ENCODE measurements around the gene PTPRN2. TPM values are rescaled to one million over a fixed set of nuclear protein-coding genes. Genes with fewer than 3 reads are reported as not detected.

PTPRN2 gene
- total and polyA plus RNA-seq, 2 donors (not counting 1 experiment from before 2014, with no cell fraction given), result 0.54 to 1.2 TPM

- H3K9me3 ChIP-seq (ENCODE audit: control insufficient read depth, insufficient read depth, low read depth, low read length), result no peaks in the 10 kb centered on the region
- H3K36me3 ChIP-seq (ENCODE audit: control insufficient read depth, insufficient read depth, low read length), result no peaks in the 10 kb centered on the region
- H3K4me2 ChIP-seq (ENCODE audit: extremely low read depth, insufficient read depth, low read length), result no peak overlapping the region
- no peaks in the 10 kb centered on the region for H3K79me2 ChIP-seq (ENCODE audit: control insufficient read depth, insufficient read depth, low read length)
- H3K27ac ChIP-seq (ENCODE audit: insufficient read depth, low read length), result no peak overlapping the region
- H2AFZ ChIP-seq (ENCODE audit: low read length), result no peak overlapping the region
- no peaks in the 10 kb centered on the region for H4K20me1 ChIP-seq (ENCODE audit: control insufficient read depth, extremely low read depth, insufficient read depth, low read length)
- H3K4me1 ChIP-seq (ENCODE audit: control insufficient read depth, extremely low read depth, insufficient read depth, low read length), result no peaks in the 10 kb centered on the region
- no peak for DNase-seq (ENCODE audit: low read depth in 2 of 2)
- H3K4me3 ChIP-seq (replicated peaks in 1 of 4; ENCODE audit: control extremely low read depth in 1 of 4, insufficient read depth in 1 of 4, low read depth in 3 of 4, low read length in 4 of 4), result no peak overlapping the region
- TF ChIP-seq CTCF (conservative IDR thresholded peaks at IDR 0.05 in 1 of 2, IDR thresholded peaks at IDR 0.05 in 1 of 2; ENCODE audit: low read depth in 1 of 2, low read length in 2 of 2), result no peak
- no peak for TF ChIP-seq EZH2 (IDR thresholded peaks at IDR 0.05; ENCODE audit: low read length, missing control alignments)
- no peaks in the 10 kb centered on the region for H3K27me3 ChIP-seq (ENCODE audit: control insufficient read depth, insufficient read depth, low read length)
- no peak overlapping the region for H3K9ac ChIP-seq (ENCODE audit: insufficient read depth, low read length)
Observed at GRCh38 chr7:157974678-157975230, 612.9 kb downstream of the PTPRN2 start.

- TF ChIP-seq EZH2 (IDR thresholded peaks at IDR 0.05; ENCODE audit: low read length, missing control alignments) (no peak), CTCF (conservative IDR thresholded peaks at IDR 0.05 in 1 of 2, IDR thresholded peaks at IDR 0.05 in 1 of 2; ENCODE audit: low read depth in 1 of 2, low read length in 2 of 2) (no peak)
- H3K27me3 ChIP-seq (ENCODE audit: control insufficient read depth, insufficient read depth, low read length), result no peaks in the 10 kb centered on the region
- H4K20me1 ChIP-seq (ENCODE audit: control insufficient read depth, extremely low read depth, insufficient read depth, low read length), result no peaks in the 10 kb centered on the region
- H3K36me3 ChIP-seq (ENCODE audit: control insufficient read depth, insufficient read depth, low read length), result no peaks in the 10 kb centered on the region
- H3K27ac ChIP-seq (ENCODE audit: insufficient read depth, low read length), result no peak overlapping the region
- H3K9ac ChIP-seq (ENCODE audit: insufficient read depth, low read length), result no peak overlapping the region
- H3K4me3 ChIP-seq (replicated peaks in 1 of 4; ENCODE audit: control extremely low read depth in 1 of 4, insufficient read depth in 1 of 4, low read depth in 3 of 4, low read length in 4 of 4), result no peak overlapping the region
- DNase-seq (ENCODE audit: low read depth in 2 of 2), result no peak
- no peaks in the 10 kb centered on the region for H3K79me2 ChIP-seq (ENCODE audit: control insufficient read depth, insufficient read depth, low read length)
- H3K4me1 ChIP-seq (ENCODE audit: control insufficient read depth, extremely low read depth, insufficient read depth, low read length), result no peaks in the 10 kb centered on the region
- no peak overlapping the region for H3K4me2 ChIP-seq (ENCODE audit: extremely low read depth, insufficient read depth, low read length)
- no peak overlapping the region for H2AFZ ChIP-seq (ENCODE audit: low read length)
- no peaks in the 10 kb centered on the region for H3K9me3 ChIP-seq (ENCODE audit: control insufficient read depth, insufficient read depth, low read depth, low read length)
Observed at GRCh38 chr7:157973971-157974677, 613.5 kb downstream of the PTPRN2 start.

- no peak for TF ChIP-seq EZH2 (IDR thresholded peaks at IDR 0.05; ENCODE audit: low read length, missing control alignments)
- no peak for TF ChIP-seq CTCF (conservative IDR thresholded peaks at IDR 0.05 in 1 of 2, IDR thresholded peaks at IDR 0.05 in 1 of 2; ENCODE audit: low read depth in 1 of 2, low read length in 2 of 2)
- no peak for DNase-seq (ENCODE audit: low read depth in 2 of 2)
- no peaks in the 10 kb centered on the region for H3K9me3 ChIP-seq (ENCODE audit: control insufficient read depth, insufficient read depth, low read depth, low read length)
- H3K36me3 ChIP-seq (ENCODE audit: control insufficient read depth, insufficient read depth, low read length), result no peaks in the 10 kb centered on the region
- H3K4me3 ChIP-seq (replicated peaks in 1 of 4; ENCODE audit: control extremely low read depth in 1 of 4, insufficient read depth in 1 of 4, low read depth in 3 of 4, low read length in 4 of 4), result no peak overlapping the region
- no peak overlapping the region for H3K9ac ChIP-seq (ENCODE audit: insufficient read depth, low read length)
- H2AFZ ChIP-seq (ENCODE audit: low read length), result no peak overlapping the region
- H3K4me1 ChIP-seq (ENCODE audit: control insufficient read depth, extremely low read depth, insufficient read depth, low read length), result no peaks in the 10 kb centered on the region
- no peaks in the 10 kb centered on the region for H4K20me1 ChIP-seq (ENCODE audit: control insufficient read depth, extremely low read depth, insufficient read depth, low read length)
- H3K4me2 ChIP-seq (ENCODE audit: extremely low read depth, insufficient read depth, low read length), result no peak overlapping the region
- no peak overlapping the region for H3K27ac ChIP-seq (ENCODE audit: insufficient read depth, low read length)
- no peaks in the 10 kb centered on the region for H3K79me2 ChIP-seq (ENCODE audit: control insufficient read depth, insufficient read depth, low read length)
- no peaks in the 10 kb centered on the region for H3K27me3 ChIP-seq (ENCODE audit: control insufficient read depth, insufficient read depth, low read length)
Observed at GRCh38 chr7:157972914-157973313, 614.7 kb downstream of the PTPRN2 start.

Data from fibroblast of lung (primary cell).